Panc1 (cell line): ENCODE results near the gene FAM72A. TPM values are rescaled to one million over a fixed set of nuclear protein-coding genes. Genes with fewer than 3 reads are reported as not detected.

ENCODE experiments used
- ATAC-seq: fragments of 200-7000 bp; cut with Tn5 transposase; 2 replicates; pipeline ENCODE4 v1.9.1; 2020; ENCODE audit warnings: mild to moderate bottlenecking, moderate library complexity
- BruUV-seq: library from RNA; stranded (reverse); fragments of 400-500 nt; replicated peaks from 2 replicates; lab custom pipeline; 2021; lab: Mats Ljungman, UMichigan
- CTCF ChIA-PET: fragments of 300-600 bp; sonication (Branson Sonifier 250); formaldehyde crosslinking; loops from one replicate; lab custom pipeline; 2022; ENCODE audit warnings: antibody characterized with exemption; lab: Charles Lee
- POLR2A ChIA-PET: fragments of 300-600 bp; sonication (Branson Sonifier 250); formaldehyde crosslinking; loops from one replicate; lab custom pipeline; 2022; ENCODE audit warnings: antibody characterized with exemption; lab: Charles Lee
- DNase-seq: peaks from one replicate; pipeline ENCODE4 v3.0.0-alpha.2; 2010; ENCODE audit warnings: low read depth, low spot score
- H3K27ac ChIP-seq: 2 replicates; pipeline ENCODE4 v1.5.1; 2011; ENCODE audit warnings: mild to moderate bottlenecking, low read length, inconsistent platforms
- H3K27me3 ChIP-seq: fragments of 200-500 bp; sonication (Bioruptor generic); 2 replicates; pipeline ENCODE4 v1.6.0; 2014; ENCODE audit warnings: low read length, inconsistent platforms; ENCODE audit not compliant: control insufficient read depth, insufficient read depth
- H3K36me3 ChIP-seq: fragments of 200-500 bp; sonication (Bioruptor generic); 2 replicates; pipeline ENCODE4 v1.5.1; 2014; ENCODE audit warnings: inconsistent platforms, mild to moderate bottlenecking, low read length, moderate library complexity; ENCODE audit not compliant: control insufficient read depth, insufficient read depth
- H3K4me1 ChIP-seq: 2 replicates; pipeline ENCODE4 v1.5.1; 2011; ENCODE audit warnings: inconsistent platforms, mild to moderate bottlenecking, low read length, moderate library complexity; ENCODE audit not compliant: control insufficient read depth, insufficient read depth
- H3K4me3 ChIP-seq, 2 experiments: 2 replicates each; pipeline ENCODE4 v1.5.1; 2011 to 2012; ENCODE audit warnings: low read depth in 2 of 2, low read length in 2 of 2, mild to moderate bottlenecking in 2 of 2, inconsistent platforms in 1 of 2, moderate library complexity in 1 of 2
- H3K9me3 ChIP-seq: fragments of 200-500 bp; sonication (Bioruptor generic); 2 replicates; pipeline ENCODE4 v1.5.1; 2014; ENCODE audit warnings: low read depth, mild to moderate bottlenecking, inconsistent platforms, low read length, moderate library complexity; ENCODE audit not compliant: control insufficient read depth, insufficient read depth
- POLR2AphosphoS5 ChIP-seq: IDR thresholded peaks from 2 replicates; pipeline ENCODE4 v1.6.1; 2012; ENCODE audit warnings: mild to moderate bottlenecking, low read depth, low read length, moderate library complexity
- SIN3A ChIP-seq: IDR thresholded peaks from 2 replicates; pipeline ENCODE4 v1.6.1; 2012; ENCODE audit warnings: low read depth, mild to moderate bottlenecking, low read length, moderate library complexity, borderline replicate concordance; ENCODE audit not compliant: insufficient read depth
- TCF7L2 ChIP-seq: IDR thresholded peaks from 2 replicates; pipeline ENCODE4 v1.6.1; 2011; ENCODE audit warnings: mild to moderate bottlenecking, low read depth, low read length, inconsistent platforms
- in situ Hi-C: cut with HindIII; loops from 2 replicates; pipeline ENCODE4 v1.10.0; 2016; ENCODE audit warnings: low sequenced_read_pairs, low pct_unique_long_range_greater_than_20kb
- intact Hi-C: fragments of 100-400 bp; cut with micrococcal nuclease; formaldehyde crosslinking; loops from one replicate; pipeline ENCODE4 v1.10.0; 2022; ENCODE audit not compliant: unreplicated experiment
- total RNA-seq: library from RNA; stranded (reverse); gene quantifications from one replicate; pipeline ENCODE4 v1.2.1, GENCODE V29; 2021; ENCODE audit not compliant: unreplicated experiment
- TF ChIP-seq, protein P1 (sequence below), 2 experiments: IDR thresholded peaks; 2 replicates each; pipeline ENCODE4 v1.6.1; 2011 to 2012; ENCODE audit warnings: low read depth in 2 of 2, control low read depth in 1 of 2, low read length in 1 of 2, mild to moderate bottlenecking in 1 of 2, moderate library complexity in 1 of 2; ENCODE audit not compliant: insufficient read depth in 1 of 2
- TF ChIP-seq, protein P2 (sequence below): fragments of 450-650 bp; IDR thresholded peaks from 2 replicates; pipeline ENCODE4 v1.5.1; 2017; ENCODE audit warnings: mild to moderate bottlenecking

The FAM72A gene
- total RNA-seq, 1 experiment from 2014 or later = 29.2 TPM

GRCh38 chr1:206145771-206146290 is 56.8 kb downstream of the FAM72A start:
- intact Hi-C loops = no loop called here
- BruUV-seq = no TSS peak
- in situ Hi-C loops = no loop called here
- H3K4me1 ChIP-seq = no peaks in the 10 kb centered on the region
- TF ChIP-seq, protein P1, sequence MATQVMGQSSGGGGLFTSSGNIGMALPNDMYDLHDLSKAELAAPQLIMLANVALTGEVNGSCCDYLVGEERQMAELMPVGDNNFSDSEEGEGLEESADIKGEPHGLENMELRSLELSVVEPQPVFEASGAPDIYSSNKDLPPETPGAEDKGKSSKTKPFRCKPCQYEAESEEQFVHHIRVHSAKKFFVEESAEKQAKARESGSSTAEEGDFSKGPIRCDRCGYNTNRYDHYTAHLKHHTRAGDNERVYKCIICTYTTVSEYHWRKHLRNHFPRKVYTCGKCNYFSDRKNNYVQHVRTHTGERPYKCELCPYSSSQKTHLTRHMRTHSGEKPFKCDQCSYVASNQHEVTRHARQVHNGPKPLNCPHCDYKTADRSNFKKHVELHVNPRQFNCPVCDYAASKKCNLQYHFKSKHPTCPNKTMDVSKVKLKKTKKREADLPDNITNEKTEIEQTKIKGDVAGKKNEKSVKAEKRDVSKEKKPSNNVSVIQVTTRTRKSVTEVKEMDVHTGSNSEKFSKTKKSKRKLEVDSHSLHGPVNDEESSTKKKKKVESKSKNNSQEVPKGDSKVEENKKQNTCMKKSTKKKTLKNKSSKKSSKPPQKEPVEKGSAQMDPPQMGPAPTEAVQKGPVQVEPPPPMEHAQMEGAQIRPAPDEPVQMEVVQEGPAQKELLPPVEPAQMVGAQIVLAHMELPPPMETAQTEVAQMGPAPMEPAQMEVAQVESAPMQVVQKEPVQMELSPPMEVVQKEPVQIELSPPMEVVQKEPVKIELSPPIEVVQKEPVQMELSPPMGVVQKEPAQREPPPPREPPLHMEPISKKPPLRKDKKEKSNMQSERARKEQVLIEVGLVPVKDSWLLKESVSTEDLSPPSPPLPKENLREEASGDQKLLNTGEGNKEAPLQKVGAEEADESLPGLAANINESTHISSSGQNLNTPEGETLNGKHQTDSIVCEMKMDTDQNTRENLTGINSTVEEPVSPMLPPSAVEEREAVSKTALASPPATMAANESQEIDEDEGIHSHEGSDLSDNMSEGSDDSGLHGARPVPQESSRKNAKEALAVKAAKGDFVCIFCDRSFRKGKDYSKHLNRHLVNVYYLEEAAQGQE (IDR thresholded peaks at IDR 0.05; ENCODE audit: insufficient read depth in 1 of 2, low read depth in 2 of 2, low read length in 1 of 2) = no peak
- no peak for TF ChIP-seq POLR2AphosphoS5
- no peak for TF ChIP-seq SIN3A
- TF ChIP-seq, protein P2, sequence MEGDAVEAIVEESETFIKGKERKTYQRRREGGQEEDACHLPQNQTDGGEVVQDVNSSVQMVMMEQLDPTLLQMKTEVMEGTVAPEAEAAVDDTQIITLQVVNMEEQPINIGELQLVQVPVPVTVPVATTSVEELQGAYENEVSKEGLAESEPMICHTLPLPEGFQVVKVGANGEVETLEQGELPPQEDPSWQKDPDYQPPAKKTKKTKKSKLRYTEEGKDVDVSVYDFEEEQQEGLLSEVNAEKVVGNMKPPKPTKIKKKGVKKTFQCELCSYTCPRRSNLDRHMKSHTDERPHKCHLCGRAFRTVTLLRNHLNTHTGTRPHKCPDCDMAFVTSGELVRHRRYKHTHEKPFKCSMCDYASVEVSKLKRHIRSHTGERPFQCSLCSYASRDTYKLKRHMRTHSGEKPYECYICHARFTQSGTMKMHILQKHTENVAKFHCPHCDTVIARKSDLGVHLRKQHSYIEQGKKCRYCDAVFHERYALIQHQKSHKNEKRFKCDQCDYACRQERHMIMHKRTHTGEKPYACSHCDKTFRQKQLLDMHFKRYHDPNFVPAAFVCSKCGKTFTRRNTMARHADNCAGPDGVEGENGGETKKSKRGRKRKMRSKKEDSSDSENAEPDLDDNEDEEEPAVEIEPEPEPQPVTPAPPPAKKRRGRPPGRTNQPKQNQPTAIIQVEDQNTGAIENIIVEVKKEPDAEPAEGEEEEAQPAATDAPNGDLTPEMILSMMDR = no peak
- TF ChIP-seq TCF7L2 = no peak
- H3K9me3 ChIP-seq = no peaks in the 10 kb centered on the region; the same call in 1 of the 2 replicates
- H3K27me3 ChIP-seq = peaks cover 25% of the 10 kb centered on the region
- CTCF ChIA-PET = no interaction called here
- no peak overlapping the region for H3K4me3 ChIP-seq
- no peaks in the 10 kb centered on the region for H3K36me3 ChIP-seq
- DNase-seq (no peak), ATAC-seq (no peak)
- H3K27ac ChIP-seq = no peak overlapping the region
- POLR2A ChIA-PET = no interaction called here

GRCh38 chr1:206144605-206145004 is 58.0 kb downstream of the FAM72A start:
- Histone ChIP-seq H3K27me3 (peaks cover 29% of the 10 kb centered on the region), H3K36me3 (no peaks in the 10 kb centered on the region), H3K4me3 (no peak overlapping the region), H3K9me3 (no peaks in the 10 kb centered on the region), H3K27ac (no peak overlapping the region), H3K4me1 (no peaks in the 10 kb centered on the region)
- intact Hi-C loops = no loop called here
- in situ Hi-C loops = no loop called here
- TF ChIP-seq SIN3A (no peak), POLR2AphosphoS5 (no peak)
- no peak for DNase-seq
- ChIA-PET POLR2A (no interaction called here), CTCF (no interaction called here)
- BruUV-seq = no TSS peak
- no peak for ATAC-seq

GRCh38 chr1:206143537-206144172 is 59.0 kb downstream of the FAM72A start:
- H3K4me1 ChIP-seq = no peaks in the 10 kb centered on the region
- H3K27me3 ChIP-seq = peaks cover 31% of the 10 kb centered on the region
- in situ Hi-C loops (no loop called here), intact Hi-C loops (no loop called here)
- ChIA-PET POLR2A (no interaction called here), CTCF (no interaction called here)
- TF ChIP-seq, protein P2 = no peak
- TF ChIP-seq SIN3A (no peak), POLR2AphosphoS5 (no peak), TCF7L2 (no peak)
- TF ChIP-seq, protein P1 (IDR thresholded peaks at IDR 0.05; ENCODE audit: insufficient read depth in 1 of 2, low read depth in 2 of 2, low read length in 1 of 2) = no peak
- no peak overlapping the region for H3K27ac ChIP-seq
- no peak overlapping the region for H3K4me3 ChIP-seq
- H3K9me3 ChIP-seq = no peaks in the 10 kb centered on the region
- H3K36me3 ChIP-seq = no peaks in the 10 kb centered on the region
- ATAC-seq (no peak), DNase-seq (no peak)
- no TSS peak for BruUV-seq
